Skeletal muscle tissue (tissue), 4 donors: ENCODE measurements around the gene TRIO. TPM values are rescaled to one million over a fixed set of nuclear protein-coding genes. Genes with fewer than 3 reads are reported as not detected.

Source experiments
- H3K27ac ChIP-seq: one replicate; pipeline ENCODE4 v1.7.0; 2013; ENCODE audit warnings: mild to moderate bottlenecking, low read depth, low read length, inconsistent platforms
- H3K27me3 ChIP-seq, 3 donors: one replicate each; pipeline ENCODE4 v1.7.0; 2013; ENCODE audit warnings: low read length in 3 of 3; ENCODE audit not compliant: control insufficient read depth in 3 of 3, insufficient read depth in 3 of 3
- H3K36me3 ChIP-seq, 3 donors: one replicate each; pipeline ENCODE4 v1.7.0; 2013; ENCODE audit warnings: low read length in 3 of 3; ENCODE audit not compliant: control insufficient read depth in 3 of 3, insufficient read depth in 3 of 3
- H3K4me1 ChIP-seq, 3 donors: one replicate each; pipeline ENCODE4 v1.7.0; 2013; ENCODE audit warnings: low read length in 3 of 3, mild to moderate bottlenecking in 3 of 3; ENCODE audit not compliant: control insufficient read depth in 3 of 3, insufficient read depth in 3 of 3
- H3K4me3 ChIP-seq, 3 donors: one replicate each; pipeline ENCODE4 v1.7.0; 2013; ENCODE audit warnings: low read length in 3 of 3
- H3K9ac ChIP-seq, 3 donors: one replicate each; pipeline ENCODE4 v1.7.0; 2013; ENCODE audit warnings: low read length in 3 of 3, mild to moderate bottlenecking in 3 of 3, moderate library complexity in 2 of 3, low read depth in 1 of 3
- H3K9me3 ChIP-seq, 3 donors: one replicate each; pipeline ENCODE4 v1.7.0; 2013; ENCODE audit warnings: low read length in 3 of 3; ENCODE audit not compliant: control insufficient read depth in 3 of 3
- total RNA-seq: library from RNA; depleted of rRNA; stranded (reverse); fragments of >200 nt; gene quantifications from one replicate; pipeline ENCODE4 v1.2.3, GENCODE V29; 2014
- donor health status: Osteomylitis.

Gene TRIO
- total RNA-seq, 1 donor from 2014 or later = 200 TPM

DNA sequence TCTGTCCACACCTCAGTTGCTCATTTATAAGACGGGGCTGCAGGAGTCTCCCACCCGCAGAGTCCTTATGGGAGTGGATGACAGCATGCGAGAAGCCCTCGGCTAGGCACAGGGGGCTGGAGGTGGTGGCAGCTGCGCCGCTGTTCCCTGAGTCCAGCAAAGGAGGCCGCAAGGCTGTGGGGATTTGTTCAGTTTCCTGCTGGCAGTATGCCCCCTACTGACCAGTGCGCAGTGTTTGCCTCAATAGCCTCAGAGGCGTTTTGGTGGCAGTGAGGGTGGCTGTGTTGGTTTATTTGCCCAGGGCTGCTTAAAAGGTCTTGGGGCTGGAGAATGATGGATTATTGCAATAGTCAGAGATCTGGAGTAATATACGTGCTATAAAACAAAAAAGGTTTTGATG, 262.1 kb downstream of the TRIO start:
- Histone ChIP-seq H3K27me3 (no peaks in the 10 kb centered on the region), H3K4me3 (no peak overlapping the region), H3K4me1 (peaks cover 2 to 13% (median 6%) of the 10 kb centered on the region in 3 donors), H3K27ac (no peak overlapping the region), H3K36me3 (peaks cover 27 to 35% (median 29%) of the 10 kb centered on the region in 3 donors), H3K9me3 (no peaks in the 10 kb centered on the region), H3K9ac (no peak overlapping the region)

DNA sequence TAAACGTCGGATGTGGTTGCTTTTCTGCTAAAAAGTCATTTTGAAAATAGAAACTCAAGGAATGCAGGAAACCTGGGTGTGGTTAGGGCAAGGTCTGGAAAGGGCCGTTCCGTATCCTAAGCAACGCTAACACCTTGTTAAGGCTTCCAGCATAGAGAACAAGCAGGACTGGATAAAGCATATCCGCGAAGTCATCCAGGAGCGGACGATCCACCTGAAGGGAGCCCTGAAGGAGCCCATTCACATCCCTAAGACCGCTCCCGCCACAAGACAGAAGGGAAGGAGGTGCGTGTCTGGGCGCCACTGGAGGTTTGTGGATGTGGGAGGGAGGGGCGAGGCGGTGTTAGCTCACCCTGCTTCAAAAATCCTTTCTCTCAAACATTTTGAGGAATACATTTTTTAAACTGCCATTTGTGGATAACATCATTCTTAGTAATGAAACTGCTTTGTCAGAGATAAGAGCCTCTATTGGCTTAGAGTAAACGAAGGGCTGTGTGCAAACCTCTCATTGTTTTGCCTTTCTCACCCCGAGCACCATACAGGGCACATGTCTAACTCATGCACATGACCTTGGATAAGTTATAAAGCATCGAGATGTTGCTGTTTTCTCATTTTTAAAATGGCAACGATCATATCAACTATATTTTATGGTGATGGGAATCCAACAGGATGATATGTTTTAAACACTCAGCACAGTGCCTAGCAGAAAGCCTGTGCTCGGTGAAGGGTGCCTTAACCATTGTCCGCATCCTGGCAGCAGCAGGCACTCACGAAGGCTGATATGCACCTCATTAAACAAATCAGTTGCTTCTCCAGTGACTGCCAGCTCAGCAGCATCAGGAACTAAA, 262.8 kb downstream of the TRIO start:
- H3K4me1 ChIP-seq = peaks cover 2 to 13% (median 6%) of the 10 kb centered on the region in 3 donors
- no peaks in the 10 kb centered on the region for H3K9me3 ChIP-seq
- H3K27me3 ChIP-seq = no peaks in the 10 kb centered on the region
- peaks cover 30 to 33% (median 32%) of the 10 kb centered on the region in 3 donors for H3K36me3 ChIP-seq
- H3K4me3 ChIP-seq = no peak overlapping the region
- H3K27ac ChIP-seq = no peak overlapping the region
- H3K9ac ChIP-seq = no peak overlapping the region

DNA sequence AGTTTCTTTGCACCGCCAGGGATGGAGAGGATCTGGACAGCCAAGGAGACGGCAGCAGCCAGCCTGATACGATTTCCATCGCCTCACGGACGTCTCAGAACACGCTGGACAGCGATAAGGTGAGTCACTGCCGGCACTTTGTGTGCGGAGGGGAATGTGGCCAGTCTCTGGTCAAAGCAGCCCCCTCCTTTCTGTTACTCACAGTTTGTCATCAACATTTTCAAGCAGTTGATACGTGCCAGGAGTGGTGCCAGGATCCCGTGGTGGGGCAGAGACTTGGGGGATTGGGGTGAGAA, 263.4 kb downstream of the TRIO start:
- Histone ChIP-seq H3K9me3 (no peaks in the 10 kb centered on the region), H3K4me3 (no peak overlapping the region), H3K4me1 (peaks cover 2 to 13% (median 6%) of the 10 kb centered on the region in 3 donors), H3K27ac (peak overlapping the region; percentile 4), H3K9ac (no peak overlapping the region), H3K36me3 (peaks cover 30 to 33% (median 31%) of the 10 kb centered on the region in 3 donors), H3K27me3 (no peaks in the 10 kb centered on the region)

DNA sequence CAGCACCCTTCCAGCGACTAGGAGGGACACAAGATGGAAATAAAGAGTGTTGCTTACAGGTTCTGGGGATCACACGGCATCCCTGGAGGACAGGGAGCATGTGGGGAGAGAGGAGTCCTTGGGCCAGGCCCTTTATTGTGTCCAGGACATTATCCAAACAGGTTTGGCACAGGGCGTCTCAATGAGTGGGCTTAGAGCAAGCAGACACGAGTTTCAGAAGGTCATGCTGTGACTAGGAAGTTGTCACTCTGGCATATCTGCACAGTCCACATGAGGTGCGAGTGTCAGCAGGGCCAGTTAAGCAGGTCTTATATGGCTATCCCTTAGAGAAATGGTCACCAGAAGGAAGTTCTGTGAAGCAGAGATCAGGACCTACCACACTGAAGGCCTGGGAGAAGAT, 263.9 kb downstream of the TRIO start:
- Histone ChIP-seq H3K27me3 (no peaks in the 10 kb centered on the region), H3K9ac (no peak overlapping the region), H3K4me3 (no peak overlapping the region), H3K9me3 (no peaks in the 10 kb centered on the region), H3K4me1 (peaks cover 2 to 13% (median 6%) of the 10 kb centered on the region in 3 donors), H3K27ac (peak overlapping the region; percentile 4), H3K36me3 (peaks cover 30 to 33% (median 33%) of the 10 kb centered on the region in 3 donors)

DNA sequence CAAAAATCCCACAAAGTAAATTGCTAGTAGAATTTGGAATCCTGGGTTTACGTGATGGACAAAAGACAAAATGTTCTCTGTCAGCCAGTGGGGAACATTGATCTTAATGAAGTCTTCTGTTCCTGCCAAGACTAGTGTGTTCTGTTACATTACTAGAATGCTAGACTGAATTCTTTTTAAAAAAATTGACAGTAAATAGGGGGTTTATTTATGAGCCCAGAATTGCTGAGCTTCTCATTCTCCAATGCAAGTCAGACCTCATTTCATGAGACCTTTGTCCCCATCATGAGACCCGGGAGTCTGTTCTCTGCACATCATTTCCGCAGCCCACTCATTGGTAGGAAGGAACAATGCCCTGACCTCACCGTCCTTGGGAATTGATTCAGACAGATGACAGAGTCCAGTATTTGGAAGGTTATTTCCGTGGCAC, 264.6 kb downstream of the TRIO start:
- H3K4me1 ChIP-seq = peaks cover 2 to 13% (median 6%) of the 10 kb centered on the region in 3 donors
- no peak overlapping the region for H3K9ac ChIP-seq
- H3K4me3 ChIP-seq = no peak overlapping the region
- peaks cover 35 to 40% (median 39%) of the 10 kb centered on the region in 3 donors for H3K36me3 ChIP-seq
- no peak overlapping the region for H3K27ac ChIP-seq
- no peaks in the 10 kb centered on the region for H3K9me3 ChIP-seq
- H3K27me3 ChIP-seq = no peaks in the 10 kb centered on the region

DNA sequence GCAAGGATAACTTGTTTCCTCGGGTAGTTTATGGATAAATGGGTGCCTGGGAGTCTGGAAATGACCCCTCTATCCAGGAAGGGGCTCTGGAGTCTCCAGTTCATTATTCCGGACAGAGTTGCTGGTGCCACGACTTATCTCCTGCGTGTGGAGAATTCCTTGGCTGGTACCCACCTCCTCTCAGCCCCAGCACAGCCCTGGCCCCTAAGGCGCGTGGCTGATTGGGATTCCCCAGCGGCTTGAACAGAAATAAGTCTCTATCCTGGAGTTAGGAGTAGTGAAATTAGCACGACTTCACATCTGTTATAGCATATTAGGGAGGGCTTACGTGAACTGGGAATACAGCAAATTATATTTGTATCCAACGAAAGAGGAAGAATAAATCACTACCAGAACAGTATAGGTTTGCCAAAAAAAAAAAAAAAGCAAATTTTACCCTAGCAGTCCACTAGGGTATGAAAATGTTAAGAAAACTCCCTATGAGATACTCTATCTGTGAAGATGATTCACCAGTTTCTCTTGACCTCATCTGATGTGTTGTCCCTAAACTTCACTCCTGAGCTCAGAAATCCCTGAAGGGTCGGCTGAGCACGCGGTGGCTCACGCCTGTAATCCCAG, 265.9 kb downstream of the TRIO start:
- Histone ChIP-seq H3K9me3 (no peaks in the 10 kb centered on the region), H3K9ac (no peak overlapping the region), H3K4me3 (no peak overlapping the region), H3K27me3 (no peaks in the 10 kb centered on the region), H3K36me3 (peaks cover 40 to 48% (median 42%) of the 10 kb centered on the region in 3 donors), H3K27ac (peak overlapping the region; percentile 23), H3K4me1 (peaks cover 2 to 13% (median 6%) of the 10 kb centered on the region in 3 donors)

DNA sequence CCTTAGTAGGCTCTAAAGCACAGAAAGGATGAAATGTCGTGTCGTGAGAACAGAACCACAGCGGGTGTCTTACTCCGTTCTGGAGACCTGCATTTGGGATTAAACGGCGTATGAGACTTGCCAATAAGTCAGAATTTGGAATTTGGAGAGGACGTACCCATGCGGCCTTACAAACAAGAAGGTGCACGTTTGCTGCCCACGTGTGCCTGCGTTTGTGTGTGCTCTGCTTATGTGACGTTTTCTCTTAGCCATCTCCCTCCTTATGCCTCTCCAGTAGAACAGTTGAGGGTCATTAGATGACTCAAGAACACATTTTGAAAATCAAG, 266.9 kb downstream of the TRIO start:
- Histone ChIP-seq H3K9ac (peak overlapping the region in 1 of 3 donors; percentile 4), H3K27ac (peak overlapping the region; percentile 27), H3K4me1 (peaks cover 2 to 13% (median 6%) of the 10 kb centered on the region in 3 donors), H3K27me3 (no peaks in the 10 kb centered on the region), H3K9me3 (no peaks in the 10 kb centered on the region), H3K36me3 (peaks cover 45 to 50% (median 48%) of the 10 kb centered on the region in 3 donors), H3K4me3 (no peak overlapping the region)

DNA sequence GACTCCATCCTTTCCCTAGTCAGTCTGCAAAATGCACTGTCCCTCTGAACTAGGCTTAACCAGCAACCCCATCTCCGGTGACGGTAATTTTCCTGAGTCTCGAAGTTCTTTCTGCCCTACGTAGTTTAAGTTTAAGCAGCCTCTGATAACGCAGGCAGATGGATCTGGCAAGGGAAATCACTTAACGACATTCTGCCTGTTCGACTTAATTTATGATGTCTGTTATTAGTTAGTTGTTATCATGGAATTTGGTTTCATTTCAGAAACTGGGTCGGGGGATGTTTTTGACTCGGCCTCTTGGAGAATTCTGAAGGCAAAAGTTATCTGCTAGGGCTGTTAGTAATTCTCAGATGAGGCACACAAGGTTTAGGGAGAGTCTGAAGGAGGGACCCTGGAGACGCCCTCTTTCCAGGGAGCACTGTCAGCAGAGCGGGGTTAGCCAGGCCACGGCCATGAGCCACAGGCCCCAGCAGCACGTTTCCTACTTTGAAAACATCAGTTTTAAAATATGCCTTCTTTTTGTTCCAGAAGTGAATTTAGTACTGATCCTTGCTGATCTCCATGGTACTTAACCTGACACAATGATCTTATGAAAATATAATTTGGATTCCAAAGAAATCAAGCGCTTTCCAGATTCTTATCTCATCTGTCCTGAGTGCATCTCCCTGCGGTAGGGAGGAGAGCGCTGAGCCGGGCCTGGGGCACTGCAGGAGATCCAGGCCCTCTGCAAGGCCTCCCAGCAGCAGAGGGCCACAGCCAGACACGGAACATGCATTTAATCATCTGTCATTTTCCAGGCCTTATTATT, 267.5 kb downstream of the TRIO start:
- Histone ChIP-seq H3K27me3 (no peaks in the 10 kb centered on the region), H3K9ac (no peak overlapping the region), H3K27ac (peak overlapping the region; percentile 54), H3K9me3 (no peaks in the 10 kb centered on the region), H3K4me3 (no peak overlapping the region), H3K4me1 (peaks cover 2 to 13% (median 6%) of the 10 kb centered on the region in 3 donors), H3K36me3 (peaks cover 42 to 51% (median 50%) of the 10 kb centered on the region in 3 donors)

DNA sequence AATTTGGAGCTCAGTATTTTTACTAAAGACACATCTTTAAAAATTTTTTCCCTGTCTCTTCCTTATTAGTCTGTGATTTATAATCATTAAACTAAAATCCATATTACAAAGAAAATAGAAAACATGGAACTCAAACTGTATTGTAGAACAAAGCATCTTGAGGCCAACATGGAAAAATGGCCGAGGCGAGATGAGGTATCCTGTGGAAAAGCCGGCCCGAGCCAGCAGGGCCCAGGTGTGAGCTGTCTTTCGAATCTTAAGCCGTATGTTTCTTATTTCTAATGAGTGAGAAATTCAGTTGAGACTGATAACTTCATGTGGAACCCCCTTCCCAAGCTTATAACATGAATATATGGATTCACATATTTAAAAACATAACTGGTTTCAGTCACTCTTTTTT, 268.1 kb downstream of the TRIO start:
- H3K27ac ChIP-seq = peak overlapping the region; percentile 54
- no peak overlapping the region for H3K9ac ChIP-seq

More for the DNA sequence above, 268.1 kb downstream of the TRIO start:
- H3K4me1 ChIP-seq = peaks cover 2 to 13% (median 6%) of the 10 kb centered on the region in 3 donors
- peaks cover 36 to 46% (median 44%) of the 10 kb centered on the region in 3 donors for H3K36me3 ChIP-seq
- H3K9me3 ChIP-seq = no peaks in the 10 kb centered on the region
- H3K27me3 ChIP-seq = no peaks in the 10 kb centered on the region
- no peak overlapping the region for H3K4me3 ChIP-seq
